NCI-H446 treated with DMSO at 0.1 percent for 48 hours (cell line): ENCODE results near the gene SLC26A9.

Experiments used
- DNase-seq: peaks from one replicate; lab custom pipeline; 2025; lab: John Stamatoyannopoulos, UW

Gene SLC26A9

GRCh38 chr1:205947024-205947423, 3.8 kb upstream of the SLC26A9 start:
- DNase-seq: no peak

DNA sequence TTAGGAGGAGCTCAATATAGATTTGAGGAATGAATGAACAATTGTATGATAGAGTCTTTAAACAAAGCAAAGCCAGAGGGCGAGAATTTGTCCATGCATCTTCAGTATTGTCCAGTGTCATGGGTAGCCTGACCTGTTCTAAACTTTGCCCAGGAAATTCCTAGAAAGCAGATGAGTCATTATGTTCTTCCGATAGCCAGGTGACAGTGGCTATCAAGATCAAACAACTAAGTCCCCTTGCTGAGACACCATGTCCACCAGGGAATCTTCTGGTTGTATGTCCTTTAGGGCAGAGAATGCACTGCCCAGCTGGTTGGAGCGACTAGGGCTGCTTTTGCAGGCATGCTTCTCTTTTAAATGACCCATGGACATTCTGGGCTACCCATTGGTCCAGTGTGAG, 1.8 kb upstream of the SLC26A9 start:
- DNase-seq: no peak

GRCh38 chr1:205944525-205944924, 1.3 kb upstream of the SLC26A9 start:
- DNase-seq: no peak

GRCh38 chr1:205942631-205943159, 561 bp downstream of the SLC26A9 start:
- no peak for DNase-seq

DNA sequence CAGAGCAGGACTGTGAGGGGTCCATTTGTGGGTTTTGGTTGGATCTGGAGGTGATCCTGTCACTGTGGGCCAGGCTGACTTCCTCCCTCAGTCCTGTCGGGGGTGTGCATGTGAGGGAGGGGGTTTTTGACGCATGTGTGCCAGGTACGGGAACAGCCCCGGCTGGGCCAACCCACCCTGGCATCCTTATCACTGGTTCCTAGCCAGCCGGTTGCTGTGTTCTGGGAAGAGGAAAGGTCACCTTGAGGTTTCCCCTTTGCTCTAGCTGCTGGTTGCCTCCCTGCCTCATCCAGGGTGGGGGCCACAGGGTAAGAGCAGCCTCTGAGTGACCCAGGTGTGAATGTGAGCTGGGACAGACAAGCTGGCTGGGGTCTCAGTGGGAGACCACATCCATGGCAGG, 2.5 kb downstream of the SLC26A9 start:
- no peak for DNase-seq

GRCh38 chr1:205939690-205940330, 3.4 kb downstream of the SLC26A9 start:
- DNase-seq: no peak

DNA sequence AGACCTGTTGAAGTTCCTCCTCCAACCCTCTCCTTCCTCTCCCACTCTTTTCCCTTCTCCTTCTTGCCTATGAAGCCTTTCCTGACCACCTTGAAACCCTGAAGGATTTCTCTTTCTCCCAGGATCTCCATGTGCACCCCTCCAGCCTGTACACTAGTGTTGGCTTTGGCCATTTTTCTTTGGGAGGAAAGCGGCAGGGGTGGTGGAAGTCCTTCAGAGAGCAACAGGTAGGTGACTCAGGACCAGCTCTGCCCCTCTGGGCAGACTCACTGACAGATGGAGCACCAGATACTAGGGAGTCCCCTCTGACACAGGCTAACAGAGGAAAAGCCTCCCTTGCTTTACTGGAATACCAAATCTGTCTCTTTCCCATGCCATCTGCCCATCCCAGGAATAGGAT, 4.6 kb downstream of the SLC26A9 start:
- DNase-seq: no peak

- DNase-seq: no peak
Measured at GRCh38 chr1:205936846-205937586, 6.2 kb downstream of the SLC26A9 start.

- no peak for DNase-seq
Measured at GRCh38 chr1:205936311-205936710, 6.9 kb downstream of the SLC26A9 start.

GRCh38 chr1:205935869-205936268, 7.4 kb downstream of the SLC26A9 start:
- no peak for DNase-seq

DNA sequence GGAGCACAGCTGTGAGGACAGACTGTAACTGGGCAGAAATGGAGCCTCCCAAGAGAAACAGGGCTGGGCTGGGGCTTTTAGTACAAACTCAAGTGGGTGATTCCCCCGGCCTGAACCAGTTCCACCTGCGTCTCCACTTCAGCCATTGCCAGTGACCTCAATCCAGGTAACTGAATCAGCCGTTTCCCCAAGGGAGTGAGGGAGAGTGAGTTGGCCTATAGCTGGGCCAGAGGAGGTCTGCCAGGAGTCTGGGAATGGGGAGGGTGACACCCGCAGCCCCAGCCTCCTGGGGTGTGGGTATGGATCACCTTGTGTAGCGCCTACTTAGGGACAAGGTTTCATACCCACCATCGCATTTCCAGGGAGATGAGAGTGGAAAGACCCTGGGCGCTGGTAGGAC, 8.5 kb downstream of the SLC26A9 start:
- DNase-seq: no peak

- no peak for DNase-seq
Measured at GRCh38 chr1:205933671-205934618, 9.3 kb downstream of the SLC26A9 start.

DNA sequence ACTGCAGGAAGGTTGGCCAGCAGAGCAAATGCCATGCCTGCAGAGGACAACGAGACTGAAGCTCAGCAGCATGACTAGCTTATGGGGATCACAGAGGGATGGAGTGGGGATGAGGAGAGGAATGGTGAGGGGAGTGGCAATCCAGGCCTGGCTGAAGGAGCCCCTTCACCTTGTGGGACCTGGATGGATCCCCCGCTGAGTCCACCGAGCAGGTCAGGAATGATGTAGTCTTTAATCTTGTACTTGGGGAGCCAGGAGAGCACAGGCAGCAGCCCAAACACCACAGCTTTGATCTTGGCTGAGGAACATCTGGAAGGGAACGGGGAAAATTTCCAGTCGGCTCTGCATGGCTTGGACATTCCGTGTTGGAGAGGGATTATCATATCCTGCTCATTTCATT, 10.5 kb downstream of the SLC26A9 start:
- DNase-seq: no peak

GRCh38 chr1:205930799-205931281, 12.4 kb downstream of the SLC26A9 start:
- DNase-seq: no peak

DNA sequence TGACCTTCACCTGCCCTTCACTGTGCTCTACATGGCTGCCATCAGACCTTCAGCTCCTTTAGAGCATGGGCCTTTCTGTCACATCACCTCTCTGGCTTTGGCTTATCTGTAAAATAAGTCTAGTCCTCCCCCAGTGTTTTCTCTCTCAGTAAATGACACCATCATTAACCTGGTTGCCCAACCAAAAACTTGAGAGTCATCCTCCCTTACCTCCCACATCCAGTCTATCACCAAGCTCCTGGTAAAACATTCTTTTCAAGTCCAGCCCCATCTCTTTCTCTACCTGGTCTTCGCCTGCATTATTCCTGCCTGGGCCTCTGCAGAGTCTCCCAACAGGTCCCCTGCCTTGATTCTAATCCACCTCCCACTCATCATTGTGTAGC, 13.1 kb downstream of the SLC26A9 start:
- no peak for DNase-seq

- DNase-seq: no peak
Measured at GRCh38 chr1:205929496-205930194, 13.6 kb downstream of the SLC26A9 start.

GRCh38 chr1:205928317-205928716, 14.9 kb downstream of the SLC26A9 start:
- DNase-seq: no peak

- DNase-seq: no peak
Measured at GRCh38 chr1:205927676-205928075, 15.6 kb downstream of the SLC26A9 start.

DNA sequence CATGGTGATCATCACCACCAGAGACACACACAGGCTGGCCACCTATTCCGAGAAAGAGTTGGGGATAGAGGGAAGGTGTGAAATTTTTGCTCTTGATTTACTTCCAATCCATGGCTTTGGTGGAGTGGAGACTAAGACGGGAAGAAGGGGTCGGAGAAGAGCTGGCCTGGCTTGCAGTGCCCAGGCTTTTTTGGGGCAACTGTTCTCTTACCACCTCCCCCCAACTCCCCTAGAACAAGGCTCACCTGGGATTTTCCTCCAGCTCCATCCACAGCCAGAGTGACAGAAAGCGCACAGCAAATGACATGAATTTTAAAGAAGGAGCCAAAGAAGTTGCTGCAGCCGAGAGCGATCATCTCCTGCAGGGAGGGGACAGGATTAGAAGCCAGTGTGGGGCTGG, 16.0 kb downstream of the SLC26A9 start:
- no peak for DNase-seq

- DNase-seq: no peak
Measured at GRCh38 chr1:205926636-205927035, 16.6 kb downstream of the SLC26A9 start.

GRCh38 chr1:205926213-205926612, 17.0 kb downstream of the SLC26A9 start:
- no peak for DNase-seq

DNA sequence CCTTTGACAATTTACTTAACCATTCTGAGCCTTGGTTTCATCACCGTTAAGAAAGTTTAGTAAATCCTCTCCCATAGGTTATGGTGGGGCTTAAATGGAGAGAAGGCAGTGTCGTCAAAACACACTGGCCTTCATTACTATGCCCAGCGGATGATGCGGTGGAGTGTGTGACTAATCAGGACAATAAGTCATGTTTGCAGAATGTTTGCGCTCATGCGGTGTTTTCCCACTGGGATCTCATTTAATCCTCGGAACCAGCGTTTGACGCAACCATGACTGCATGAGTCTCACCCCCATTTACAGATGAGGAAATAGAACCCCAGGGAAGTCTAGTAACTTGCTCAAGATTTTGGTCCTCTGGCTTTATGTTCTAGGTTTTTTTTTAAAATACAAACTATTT, 17.5 kb downstream of the SLC26A9 start:
- no peak for DNase-seq
